Gastrocnemius medialis (tissue), 4 donors: ENCODE results near the gene C1RL. TPM values are rescaled to one million over a fixed set of nuclear protein-coding genes. Genes with fewer than 3 reads are reported as not detected.

Experiments used
- ATAC-seq, 2 donors: fragments of 150-250 bp; one replicate each; pipeline ENCODE4 v1.9.1; 2016
- DNase-seq, 2 donors: peaks; one replicate each; pipeline ENCODE4 v3.0.0-alpha.2; 2019
- H3K27ac ChIP-seq, 4 donors: fragments of 200-600 bp; sonication (generic); 1 replicate in 1 of 4; 2 replicates in 3 of 4; pipeline ENCODE4 v1.5.1; 2016 to 2018; ENCODE audit warnings: mild to moderate bottlenecking in 2 of 4, moderate library complexity in 1 of 4
- H3K27me3 ChIP-seq, 3 donors: fragments of 200-600 bp; sonication (generic) in 2 of 3; 1 replicate in 1 of 3; 2 replicates in 2 of 3; pipeline versions ENCODE4 v1.5.1 to v1.6.0; 2016 to 2019; ENCODE audit warnings: mild to moderate bottlenecking in 1 of 3, moderate library complexity in 1 of 3
- H3K36me3 ChIP-seq, 2 donors: fragments of 200-600 bp; sonication (generic) in 1 of 2; one replicate each; pipeline ENCODE4 v1.5.1; 2017 to 2018
- H3K4me1 ChIP-seq, 2 donors: fragments of 200-600 bp; sonication (generic) in 1 of 2; one replicate each; pipeline ENCODE4 v1.5.1; 2016 to 2017; ENCODE audit warnings: mild to moderate bottlenecking in 2 of 2
- H3K4me3 ChIP-seq, 4 donors: fragments of 200-600 bp; sonication (generic) in 3 of 4; 1 replicate in 1 of 4; 2 replicates in 3 of 4; pipeline ENCODE4 v1.5.1; 2016 to 2019; ENCODE audit warnings: mild to moderate bottlenecking in 2 of 4
- H3K9me3 ChIP-seq, 3 donors: fragments of 200-600 bp; sonication (generic) in 2 of 3; 1 replicate in 1 of 3; 2 replicates in 2 of 3; pipeline ENCODE4 v1.5.1; 2016 to 2019
- CTCF ChIP-seq, 5 experiments: fragments of 450-650 bp in 3 of 5; fragments of 200-600 bp in 2 of 5; sonication (generic) in 2 of 5; IDR thresholded peaks in 4 of 5; conservative IDR thresholded peaks in 1 of 5; 1 replicate in 4 of 5; 2 replicates in 1 of 5; pipeline ENCODE4 v1.5.1; 2016 to 2019; ENCODE audit warnings: antibody characterized with exemption in 5 of 5, mild to moderate bottlenecking in 3 of 5, moderate library complexity in 3 of 5
- POLR2A ChIP-seq, 2 donors: fragments of 450-650 bp; IDR thresholded peaks; one replicate each; pipeline ENCODE4 v1.6.1; 2017; ENCODE audit warnings: antibody characterized with exemption in 2 of 2, mild to moderate bottlenecking in 2 of 2, moderate library complexity in 2 of 2
- in situ Hi-C, 4 donors: fragments of 200-750 bp; cut with MboI; loops; one replicate each; pipeline versions ENCODE4 v1.15.0 to v1.8.0; 2017; ENCODE audit warnings: low sequenced_read_pairs in 4 of 4
- intact Hi-C: fragments of 100-400 bp; cut with DNase I; formaldehyde crosslinking; loops from one replicate; pipeline ENCODE4 v1.15.1; 2023; ENCODE audit warnings: low total_unique reads
- total RNA-seq, 4 donors: library from RNA; depleted of rRNA; stranded (reverse); fragments of >200 nt; gene quantifications; one replicate each; pipeline versions ENCODE4 v1.1.0 to v1.2.3, GENCODE V29; 2016

C1RL gene
- total RNA-seq, 4 donors from 2014 or later = 15.0 to 18.7 (median 16.7) TPM

GRCh38 chr12:7061596-7061995, 47.4 kb downstream of the C1RL start:
- peaks cover 14 to 25% of the 10 kb centered on the region in 2 donors for H3K4me1 ChIP-seq

GRCh38 chr12:7061138-7061537, 47.9 kb downstream of the C1RL start:
- DNase-seq = no peak
- peak in 1 of 2 donors; percentile 14 for ATAC-seq
- in situ Hi-C loops (loop anchor here in 3 of 4 donors (5.0 kb wide), 2 partner anchors 46 to 51 kb away; partner anchors contain the start of gene C1RL (in 1 of the 3)), intact Hi-C loops (no loop called here)
- H3K9me3 ChIP-seq = no peaks in the 10 kb centered on the region
- peaks cover 0 to 8% of the 10 kb centered on the region in 2 donors for H3K36me3 ChIP-seq
- TF ChIP-seq POLR2A (IDR thresholded peaks at IDR 0.05) = no peak
- H3K4me1 ChIP-seq = peaks cover 14 to 25% of the 10 kb centered on the region in 2 donors
- peak overlapping the region; percentile 78 to 80 (median 79) for H3K27ac ChIP-seq
- peak overlapping the region; percentile 40 to 53 (median 44) for H3K4me3 ChIP-seq
- H3K27me3 ChIP-seq = no peaks in the 10 kb centered on the region

More at GRCh38 chr12:7061596-7061995, 47.4 kb downstream of the C1RL start:
- TF ChIP-seq POLR2A (IDR thresholded peaks at IDR 0.05) (no peak), CTCF (IDR thresholded peaks at IDR 0.05 in 4 of 5, conservative IDR thresholded peaks at IDR 0.05 in 1 of 5) (no peak)
- intact Hi-C loops = no loop called here
- no peak for DNase-seq
- Histone ChIP-seq H3K36me3 (peaks cover 0 to 11% of the 10 kb centered on the region in 2 donors), H3K27me3 (no peaks in the 10 kb centered on the region), H3K4me3 (peak overlapping the region in 3 of 4 donors; percentile 1 to 53 (median 42)), H3K9me3 (no peaks in the 10 kb centered on the region), H3K27ac (peak overlapping the region in 3 of 4 donors; percentile 79 to 80 (median 79))
- in situ Hi-C loops = loop anchor here in 3 of 4 donors (5.0 kb wide), 2 partner anchors 46 to 51 kb away; partner anchors contain the start of gene C1RL (in 1 of the 3)
- ATAC-seq = no peak

GRCh38 chr12:7060353-7060954, 48.6 kb downstream of the C1RL start, which contains the start of gene C1S:
C1S (plus strand) TSS chr12:7060718; CDS start chr12:7061913, 1,195 bp downstream.
- Histone ChIP-seq H3K4me3 (peak within 1 kb of the TSS; percentile 40 to 53 (median 44)), H3K27me3 (no peaks in the 10 kb centered on the region), H3K9me3 (no peaks in the 10 kb centered on the region), H3K36me3 (peaks cover 0 to 5% of the 10 kb centered on the region in 2 donors), H3K4me1 (peaks cover 14 to 25% of the 10 kb centered on the region in 2 donors), H3K27ac (peak within 1 kb of the TSS; percentile 78 to 80 (median 79))
- TF ChIP-seq CTCF (IDR thresholded peaks at IDR 0.05 in 4 of 5, conservative IDR thresholded peaks at IDR 0.05 in 1 of 5) (peak; percentile 86 to 97 (median 91)), POLR2A (IDR thresholded peaks at IDR 0.05) (peak; percentile 35 to 41)
- intact Hi-C loops (loop anchor here (1.0 kb wide), 3 partner anchors 32 to 53 kb away; partner anchors contain the start of genes C1R and C1RL), in situ Hi-C loops (loop anchor here in 3 of 4 donors (5.0 kb wide), 2 partner anchors 47 to 52 kb away; partner anchors contain the start of gene C1RL (in 1 of the 3))
- DNase-seq = peak; percentile 79 to 87
- ATAC-seq = peak; percentile 99

- peak overlapping the region; percentile 78 to 80 (median 79) for H3K27ac ChIP-seq
- in situ Hi-C loops = loop anchor here in 3 of 4 donors (5.0 kb wide), 3 partner anchors 33 to 53 kb away; partner anchors contain the start of genes C1R (in 1 of the 3) and C1RL (in 1 of the 3)
Observed at GRCh38 chr12:7059780-7060179, 49.2 kb downstream of the C1RL start.

More at GRCh38 chr12:7059780-7060179, 49.2 kb downstream of the C1RL start:
- peaks cover 14 to 25% of the 10 kb centered on the region in 2 donors for H3K4me1 ChIP-seq
- no peaks in the 10 kb centered on the region for H3K9me3 ChIP-seq
- DNase-seq (no peak), ATAC-seq (no peak)
- no peaks in the 10 kb centered on the region for H3K27me3 ChIP-seq
- peaks cover 0 to under 1% of the 10 kb centered on the region in 2 donors for H3K36me3 ChIP-seq
- H3K4me3 ChIP-seq = no peak overlapping the region
- TF ChIP-seq POLR2A (IDR thresholded peaks at IDR 0.05) (no peak), CTCF (IDR thresholded peaks at IDR 0.05 in 4 of 5, conservative IDR thresholded peaks at IDR 0.05 in 1 of 5) (no peak)
- intact Hi-C loops = loop anchor here (1.0 kb wide), 3 partner anchors 33 to 54 kb away; partner anchors contain the start of genes C1R and C1RL
